Measurements from ENCODE around the gene MATN4. TPM values are rescaled to one million over a fixed set of nuclear protein-coding genes. Genes with fewer than 3 reads are reported as not detected.

Gene MATN4
- total RNA-seq, 4 donors from 2014 or later = not detected

- Histone ChIP-seq H3K27ac (peak overlapping the region; percentile 92 to 96 (median 94)), H3K4me3 (peak overlapping the region; percentile 58 to 73 (median 68)), H3K9me3 (no peaks in the 10 kb centered on the region), H3K4me1 (peaks cover 15 to 56% (median 49%) of the 10 kb centered on the region in 4 donors), H3K27me3 (no peaks in the 10 kb centered on the region), H3K36me3 (no peaks in the 10 kb centered on the region)
- TF ChIP-seq POLR2A (IDR thresholded peaks at IDR 0.05) (no peak), POLR2AphosphoS5 (IDR thresholded peaks at IDR 0.05) (no peak), CTCF (IDR thresholded peaks at IDR 0.05) (no peak), EP300 (IDR thresholded peaks at IDR 0.05; ENCODE audit: low read depth) (no peak)
- no peak for DNase-seq
- in situ Hi-C loops (cut with MboI; ENCODE audit: low pct_ligation_motif_present in 1 of 4, low pct_unique_long_range_greater_than_20kb in 1 of 4, low sequenced_read_pairs in 3 of 4) = no loop called here
- intact Hi-C loops (cut with DNase I; ENCODE audit: low total_unique reads) = loop anchor here (5.0 kb wide), 1 partner anchor 100 kb away; no protein-coding TSS in a partner anchor
- 10 to 14% methylated on average over 2 to 10 of the region's 10 CpGs for WGBS, 2 donors (ENCODE audit: low coverage in 1 of 2)
These were observed 39.3 kb upstream of the MATN4 start for GRCh38 chr20:45347297-45347935.

GRCh38 chr20:45346851-45347250 is 38.8 kb upstream of the MATN4 start:
- no peak for DNase-seq
- Histone ChIP-seq H3K27me3 (no peaks in the 10 kb centered on the region), H3K36me3 (no peaks in the 10 kb centered on the region), H3K4me1 (peaks cover 16 to 61% (median 54%) of the 10 kb centered on the region in 4 donors), H3K27ac (peak overlapping the region; percentile 92 to 96 (median 94)), H3K9me3 (no peaks in the 10 kb centered on the region), H3K4me3 (peak overlapping the region; percentile 58 to 73 (median 68))
- TF ChIP-seq POLR2AphosphoS5 (IDR thresholded peaks at IDR 0.05) (no peak), EP300 (IDR thresholded peaks at IDR 0.05; ENCODE audit: low read depth) (no peak), CTCF (IDR thresholded peaks at IDR 0.05) (no peak), POLR2A (IDR thresholded peaks at IDR 0.05) (no peak)
- intact Hi-C loops (cut with DNase I; ENCODE audit: low total_unique reads) = loop anchor here (5.0 kb wide), 1 partner anchor 100 kb away; no protein-coding TSS in a partner anchor
- in situ Hi-C loops (cut with MboI; ENCODE audit: low pct_ligation_motif_present in 1 of 4, low pct_unique_long_range_greater_than_20kb in 1 of 4, low sequenced_read_pairs in 3 of 4) = no loop called here
- WGBS, 2 donors (ENCODE audit: low coverage in 1 of 2) = 28% methylated on average over 5 of the region's 5 CpGs; no CpG with 5 or more reads in 1 of the 2 donors

GRCh38 chr20:45346291-45346718 is 38.2 kb upstream of the MATN4 start:
- no peak for TF ChIP-seq POLR2A (IDR thresholded peaks at IDR 0.05)
- TF ChIP-seq EP300 (IDR thresholded peaks at IDR 0.05; ENCODE audit: low read depth) = no peak
- no peak for TF ChIP-seq POLR2AphosphoS5 (IDR thresholded peaks at IDR 0.05)
- no peak for TF ChIP-seq CTCF (IDR thresholded peaks at IDR 0.05)
- peaks cover 22 to 67% (median 60%) of the 10 kb centered on the region in 4 donors for H3K4me1 ChIP-seq
- DNase-seq = no peak
- 34% methylated on average over 3 of the region's 3 CpGs; no CpG with 5 or more reads in 1 of the 2 donors for WGBS, 2 donors (ENCODE audit: low coverage in 1 of 2)
- in situ Hi-C loops (cut with MboI; ENCODE audit: low pct_ligation_motif_present in 1 of 4, low pct_unique_long_range_greater_than_20kb in 1 of 4, low sequenced_read_pairs in 3 of 4) (no loop called here), intact Hi-C loops (cut with DNase I; ENCODE audit: low total_unique reads) (loop anchor here (5.0 kb wide), 1 partner anchor 101 kb away; no protein-coding TSS in a partner anchor)
- no peaks in the 10 kb centered on the region for H3K27me3 ChIP-seq
- H3K36me3 ChIP-seq = no peaks in the 10 kb centered on the region
- no peaks in the 10 kb centered on the region for H3K9me3 ChIP-seq
- peak overlapping the region; percentile 19 to 73 (median 62) for H3K4me3 ChIP-seq
- peak overlapping the region; percentile 92 to 96 (median 94) for H3K27ac ChIP-seq

- in situ Hi-C loops (cut with MboI; ENCODE audit: low pct_ligation_motif_present in 1 of 4, low pct_unique_long_range_greater_than_20kb in 1 of 4, low sequenced_read_pairs in 3 of 4) (no loop called here), intact Hi-C loops (cut with DNase I; ENCODE audit: low total_unique reads) (loop anchor here (5.0 kb wide), 1 partner anchor 102 kb away; no protein-coding TSS in a partner anchor)
- H3K9me3 ChIP-seq = no peaks in the 10 kb centered on the region
- peak overlapping the region; percentile 92 to 96 (median 94) for H3K27ac ChIP-seq
- peak overlapping the region in 3 of 4 donors; percentile 58 to 73 (median 67) for H3K4me3 ChIP-seq
- H3K4me1 ChIP-seq = peaks cover 32 to 77% (median 69%) of the 10 kb centered on the region in 4 donors
- no peaks in the 10 kb centered on the region for H3K36me3 ChIP-seq
- peak; percentile 78 for DNase-seq
- no peaks in the 10 kb centered on the region for H3K27me3 ChIP-seq
- TF ChIP-seq EP300 (IDR thresholded peaks at IDR 0.05; ENCODE audit: low read depth) (no peak), POLR2AphosphoS5 (IDR thresholded peaks at IDR 0.05) (peak; percentile 71 to 87 (median 81)), CTCF (IDR thresholded peaks at IDR 0.05) (no peak), POLR2A (IDR thresholded peaks at IDR 0.05) (peak; percentile 67)
- WGBS, 2 donors (ENCODE audit: low coverage in 1 of 2) = 40 to 61% methylated on average over 2 to 9 of the region's 9 CpGs
These were observed 37.2 kb upstream of the MATN4 start for GRCh38 chr20:45345104-45345936.

Data from transverse colon (tissue), 4 donors.